Fibroblast of skin of left biceps (primary cell): ENCODE measurements around the gene NPBWR2.

ENCODE experiments used
- DNase-seq, 2 experiments: peaks; one replicate each; pipeline ENCODE4 v3.0.0-alpha.2; 2013; ENCODE audit warnings: low read depth in 2 of 2

The NPBWR2 gene

GRCh38 chr20:64072498-64073063 is 34.8 kb downstream of the NPBWR2 start:
- no peak for DNase-seq

- no peak for DNase-seq
Observed at GRCh38 chr20:64071341-64072332, 35.7 kb downstream of the NPBWR2 start.

GRCh38 chr20:64070244-64070993 is 36.9 kb downstream of the NPBWR2 start:
- no peak for DNase-seq

GRCh38 chr20:64069614-64070243 is 37.6 kb downstream of the NPBWR2 start:
- DNase-seq: no peak

- no peak for DNase-seq
Observed at GRCh38 chr20:64069209-64069613, 38.2 kb downstream of the NPBWR2 start.

GRCh38 chr20:64068386-64069208 is 38.8 kb downstream of the NPBWR2 start:
- no peak for DNase-seq

- DNase-seq: no peak
Observed at GRCh38 chr20:64067733-64068307, 39.5 kb downstream of the NPBWR2 start.

GRCh38 chr20:64067005-64067632 is 40.2 kb downstream of the NPBWR2 start:
- no peak for DNase-seq

- no peak for DNase-seq
Observed at GRCh38 chr20:64065974-64066343, 41.4 kb downstream of the NPBWR2 start.

- DNase-seq: no peak
Observed at GRCh38 chr20:64065062-64065973, 42.0 kb downstream of the NPBWR2 start.

GRCh38 chr20:64064145-64064698 is 43.1 kb downstream of the NPBWR2 start:
- no peak for DNase-seq

- DNase-seq: no peak
Observed at GRCh38 chr20:64063389-64064144, 43.8 kb downstream of the NPBWR2 start.

GRCh38 chr20:64062596-64063388 is 44.6 kb downstream of the NPBWR2 start, which contains the start of gene TCEA2:
TCEA2 (plus strand) TSS chr20:64063198; CDS start chr20:64063313, 115 bp downstream.
- peak; percentile 81 to 85 for DNase-seq

- DNase-seq: no peak
Observed at GRCh38 chr20:64062276-64062595, 45.1 kb downstream of the NPBWR2 start.

GRCh38 chr20:64058536-64058935 is 48.8 kb downstream of the NPBWR2 start:
- DNase-seq: no peak

GRCh38 chr20:64057628-64058498 is 49.5 kb downstream of the NPBWR2 start:
- no peak for DNase-seq
